ENCODE results near the gene ERCC1.

DNA sequence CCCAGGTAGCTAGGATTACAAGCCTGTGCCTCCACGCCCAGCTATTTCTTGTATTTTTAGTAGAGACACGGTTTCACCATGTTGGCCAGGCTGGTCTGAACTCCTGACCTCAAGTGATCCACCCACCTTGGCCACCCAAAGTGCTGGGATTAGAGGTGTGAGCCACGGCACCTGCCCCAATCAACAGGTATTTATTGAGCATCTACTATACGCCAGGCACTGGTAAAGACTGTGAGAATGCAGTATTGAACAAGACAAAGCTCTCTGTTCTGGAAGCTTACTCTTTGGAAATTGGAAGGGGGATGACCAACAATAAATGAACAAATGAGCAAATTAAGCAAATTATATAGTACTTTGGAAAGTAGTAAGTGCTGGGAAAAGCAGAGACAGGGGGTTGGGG, 21.4 kb upstream of the ERCC1 start:
- TF ChIP-seq SPI1 (IDR thresholded peaks at IDR 0.05; ENCODE audit: low read depth, low read length) (no peak), POLR2A (IDR thresholded peaks at IDR 0.05; ENCODE audit: low read depth, low read length) (no peak), POLR2AphosphoS5 (IDR thresholded peaks at IDR 0.05; ENCODE audit: low read depth, low read length) (no peak), TAF1 (IDR thresholded peaks at IDR 0.05; ENCODE audit: low read depth, low read length) (no peak), POU2F2 (IDR thresholded peaks at IDR 0.05; ENCODE audit: low read depth, low read length) (no peak)
